ENCODE measurements around the gene RIN3.
"Not testable (repeated sequence)": the region's sequence is repeated elsewhere in the genome, so short reads cannot be mapped to it uniquely, and the experiment has no call there.

DNA sequence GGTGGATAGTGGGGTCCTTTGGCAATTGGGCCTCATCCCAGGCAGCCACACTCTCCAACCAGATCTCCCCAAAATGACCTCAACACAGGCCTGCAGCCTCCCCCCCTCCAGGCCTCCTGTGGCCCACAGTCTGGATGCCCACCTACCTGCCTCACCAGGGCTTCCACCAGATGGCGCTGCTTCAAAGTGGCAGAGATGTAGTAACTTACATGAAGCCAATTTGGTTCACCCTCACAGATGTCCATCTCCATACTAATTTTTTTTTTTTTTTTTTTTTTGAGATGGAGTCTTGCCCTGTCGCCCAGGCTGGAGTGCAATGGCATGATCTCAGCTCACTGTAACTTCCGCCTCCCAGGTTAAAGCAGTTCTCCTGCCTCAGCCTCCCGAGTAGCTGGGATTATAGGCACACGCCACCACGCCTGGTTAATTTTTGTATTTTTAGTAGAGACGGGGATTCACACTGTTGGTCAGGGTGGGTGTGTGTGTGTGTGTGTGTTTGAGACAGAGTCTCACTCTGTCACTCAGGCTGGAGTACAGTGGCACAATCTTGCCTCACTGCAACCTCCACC is 201.2 kb downstream of the RIN3 start:
- TF ChIP-seq, protein P1, sequence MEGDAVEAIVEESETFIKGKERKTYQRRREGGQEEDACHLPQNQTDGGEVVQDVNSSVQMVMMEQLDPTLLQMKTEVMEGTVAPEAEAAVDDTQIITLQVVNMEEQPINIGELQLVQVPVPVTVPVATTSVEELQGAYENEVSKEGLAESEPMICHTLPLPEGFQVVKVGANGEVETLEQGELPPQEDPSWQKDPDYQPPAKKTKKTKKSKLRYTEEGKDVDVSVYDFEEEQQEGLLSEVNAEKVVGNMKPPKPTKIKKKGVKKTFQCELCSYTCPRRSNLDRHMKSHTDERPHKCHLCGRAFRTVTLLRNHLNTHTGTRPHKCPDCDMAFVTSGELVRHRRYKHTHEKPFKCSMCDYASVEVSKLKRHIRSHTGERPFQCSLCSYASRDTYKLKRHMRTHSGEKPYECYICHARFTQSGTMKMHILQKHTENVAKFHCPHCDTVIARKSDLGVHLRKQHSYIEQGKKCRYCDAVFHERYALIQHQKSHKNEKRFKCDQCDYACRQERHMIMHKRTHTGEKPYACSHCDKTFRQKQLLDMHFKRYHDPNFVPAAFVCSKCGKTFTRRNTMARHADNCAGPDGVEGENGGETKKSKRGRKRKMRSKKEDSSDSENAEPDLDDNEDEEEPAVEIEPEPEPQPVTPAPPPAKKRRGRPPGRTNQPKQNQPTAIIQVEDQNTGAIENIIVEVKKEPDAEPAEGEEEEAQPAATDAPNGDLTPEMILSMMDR (IDR thresholded peaks at IDR 0.05), result peak; percentile 37 to 61 (median 53)
- not testable (repeated sequence) for TF ChIP-seq POLR2A (IDR thresholded peaks at IDR 0.05)
